SU-DHL-6 (cell line): ENCODE results near the gene ZFYVE27.

Experiments used
- CTCF ChIP-seq: fragments of 200-600 bp; sonication (generic); IDR thresholded peaks from one replicate; pipeline ENCODE4 v1.5.1; 2017; ENCODE audit warnings: antibody characterized with exemption, mild to moderate bottlenecking, low read length, moderate library complexity; ENCODE audit not compliant: insufficient read depth, poor library complexity, severe bottlenecking
- EZH2phosphoT487 ChIP-seq: fragments of 200-600 bp; sonication (generic), shearing (Covaris generic); conservative IDR thresholded peaks from 2 replicates; pipeline ENCODE4 v1.6.1; 2018; ENCODE audit warnings: mild to moderate bottlenecking, antibody characterized with exemption, low read length, moderate library complexity, mixed read lengths

DNA sequence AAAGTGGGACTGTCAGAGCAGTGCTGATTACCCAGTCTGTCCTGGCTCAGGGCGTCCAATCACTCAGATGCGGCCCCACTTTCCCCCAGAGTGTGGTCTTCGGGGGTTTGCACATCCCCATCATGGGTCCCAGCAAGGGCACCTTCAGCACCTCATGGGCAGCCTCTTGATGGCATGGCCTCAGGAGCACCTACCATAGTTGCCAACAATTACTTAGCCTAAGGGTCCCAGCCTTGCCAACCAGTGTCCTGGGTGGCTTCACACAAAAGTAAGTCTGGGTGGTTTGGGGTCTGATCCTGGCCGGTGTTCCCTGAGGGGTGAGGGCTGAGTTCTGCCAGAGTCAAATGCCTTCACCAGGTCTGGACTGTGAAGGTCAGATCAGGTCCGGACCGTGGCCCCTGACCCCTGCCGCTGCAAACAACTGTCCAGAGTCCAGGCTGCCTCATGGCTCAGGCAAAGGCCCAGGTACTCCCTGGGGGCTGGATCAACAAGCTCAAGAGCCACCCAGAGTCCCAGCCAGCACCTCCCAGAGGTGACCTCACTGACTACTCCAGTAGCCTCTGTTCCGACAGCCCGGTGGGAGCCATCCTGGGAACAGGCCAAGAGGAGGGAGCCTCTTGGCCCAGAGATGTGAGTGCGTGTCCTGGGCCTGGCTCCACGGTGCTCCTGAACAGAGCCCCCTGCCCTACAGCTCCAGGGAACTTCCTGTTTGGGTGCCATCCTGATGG lies 29.6 kb upstream of the ZFYVE27 start:
- TF ChIP-seq CTCF = no peak
- TF ChIP-seq EZH2phosphoT487 = no peak
